Measurements from ENCODE around the gene LDB2.

Gene LDB2

DNA sequence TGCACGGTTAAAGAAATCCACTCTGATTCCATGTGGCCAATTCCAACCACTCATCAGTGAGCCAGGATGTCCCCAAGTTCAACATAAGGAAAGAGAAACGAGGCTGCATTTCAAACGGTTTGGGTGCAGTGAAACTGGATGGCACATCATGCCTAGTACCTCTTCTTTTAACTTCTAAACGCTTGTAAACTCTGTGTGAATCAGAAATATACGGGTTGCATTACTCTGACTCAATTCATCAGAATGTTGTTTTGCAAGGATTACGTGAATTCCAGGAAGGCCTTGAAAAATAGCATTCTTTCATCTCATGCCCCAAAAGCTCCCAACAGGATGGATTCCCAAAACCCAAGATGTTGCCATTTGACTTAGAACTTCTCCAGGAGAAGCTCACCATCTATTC is 270.4 kb downstream of the LDB2 start:
- no peak for DNase-seq

DNA sequence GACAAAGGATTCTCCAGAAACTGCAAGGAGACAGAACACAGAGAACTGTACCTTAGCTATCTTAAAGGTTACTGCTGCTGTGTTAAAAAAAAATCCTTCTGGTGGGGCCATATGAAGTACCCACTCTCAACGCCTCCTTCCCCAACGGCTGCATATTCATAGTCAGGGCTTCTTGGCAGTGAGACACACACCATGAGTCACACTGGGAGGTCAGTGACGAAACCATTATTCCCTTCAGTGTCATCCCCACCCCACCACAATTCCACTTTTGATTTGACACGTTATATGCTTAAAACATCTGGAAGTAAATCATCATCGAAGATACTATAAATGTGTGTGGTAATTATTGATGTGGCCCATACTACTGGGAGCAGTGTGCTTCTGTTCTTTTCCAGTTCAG is 271.5 kb downstream of the LDB2 start:
- DNase-seq, result no peak

GRCh38 chr4:16622826-16623225 is 275.6 kb downstream of the LDB2 start:
- DNase-seq, result no peak

DNA sequence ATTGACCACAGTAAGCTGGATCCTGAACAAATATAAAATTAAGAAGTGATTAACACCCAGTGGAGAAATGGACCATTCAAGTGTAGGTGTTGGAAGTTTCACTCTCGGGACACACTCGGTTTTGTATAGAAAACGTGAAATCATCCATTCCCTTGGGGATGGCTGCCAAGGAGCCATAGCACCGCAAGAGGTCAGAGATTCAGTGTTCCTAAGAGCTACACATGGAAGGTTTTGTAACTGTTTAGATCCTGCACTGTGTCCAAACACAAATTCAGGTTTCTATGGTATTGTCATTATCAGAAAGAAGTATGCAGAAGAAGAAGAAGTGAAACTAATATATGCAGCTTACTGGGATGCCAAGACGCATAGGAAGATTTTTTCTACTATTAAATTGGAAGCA is 281.0 kb downstream of the LDB2 start:
- no peak for DNase-seq

DNA sequence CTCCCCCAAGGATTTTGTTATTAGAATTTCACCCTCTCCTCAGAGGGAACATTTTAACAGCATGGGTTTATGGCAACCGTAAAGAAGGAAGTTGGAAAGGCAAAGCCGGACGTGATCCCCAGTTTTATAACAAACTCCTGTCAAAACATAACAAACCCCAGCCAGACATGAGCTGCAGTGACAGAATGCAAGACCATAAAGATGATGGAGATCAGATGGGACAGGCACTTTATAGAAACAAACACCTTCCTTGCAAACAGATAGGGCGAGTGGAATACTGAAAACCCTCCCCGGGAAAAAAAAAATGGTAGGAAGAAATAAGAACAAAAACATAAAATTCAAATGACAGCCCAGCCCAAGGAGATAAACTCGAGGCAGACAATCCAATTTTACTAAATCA is 281.4 kb downstream of the LDB2 start:
- DNase-seq, result no peak

- DNase-seq, result no peak
Measured at GRCh38 chr4:16609170-16609758, 289.2 kb downstream of the LDB2 start.

DNA sequence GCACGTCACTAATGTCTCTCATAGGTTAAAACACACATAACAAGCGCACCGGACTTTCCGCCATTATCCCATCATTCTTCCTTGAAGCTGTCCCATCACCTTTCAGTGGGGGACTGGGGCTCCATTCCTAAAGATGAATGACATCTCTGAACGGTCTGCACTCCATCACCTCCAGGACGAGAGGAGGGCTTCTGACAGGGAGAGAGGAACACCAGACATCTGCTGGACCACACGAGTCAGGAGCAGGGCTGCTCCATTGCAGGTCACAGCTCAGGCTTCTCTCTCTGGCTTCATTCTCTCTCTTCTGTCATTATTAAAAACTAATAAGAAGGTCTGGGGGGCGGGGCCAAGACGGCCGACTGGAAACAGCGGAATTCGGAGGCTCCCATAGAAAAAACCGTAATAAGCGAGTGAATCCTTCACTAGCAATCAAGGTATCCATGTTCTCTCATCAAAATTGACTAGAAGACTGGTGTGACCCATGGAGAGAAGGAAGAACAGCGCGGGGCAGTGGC is 289.8 kb downstream of the LDB2 start:
- no peak for DNase-seq

- DNase-seq, result no peak
Measured at GRCh38 chr4:16608123-16608522, 290.3 kb downstream of the LDB2 start.

GRCh38 chr4:16607241-16608066 is 291.0 kb downstream of the LDB2 start:
- no peak for DNase-seq

GRCh38 chr4:16606691-16607090 is 291.8 kb downstream of the LDB2 start:
- no peak for DNase-seq

- DNase-seq, result no peak
Measured at GRCh38 chr4:16603178-16603577, 295.3 kb downstream of the LDB2 start.

- no peak for DNase-seq
Measured at GRCh38 chr4:16598597-16599206, 299.7 kb downstream of the LDB2 start.

GRCh38 chr4:16597845-16598596 is 300.4 kb downstream of the LDB2 start:
- no peak for DNase-seq

DNA sequence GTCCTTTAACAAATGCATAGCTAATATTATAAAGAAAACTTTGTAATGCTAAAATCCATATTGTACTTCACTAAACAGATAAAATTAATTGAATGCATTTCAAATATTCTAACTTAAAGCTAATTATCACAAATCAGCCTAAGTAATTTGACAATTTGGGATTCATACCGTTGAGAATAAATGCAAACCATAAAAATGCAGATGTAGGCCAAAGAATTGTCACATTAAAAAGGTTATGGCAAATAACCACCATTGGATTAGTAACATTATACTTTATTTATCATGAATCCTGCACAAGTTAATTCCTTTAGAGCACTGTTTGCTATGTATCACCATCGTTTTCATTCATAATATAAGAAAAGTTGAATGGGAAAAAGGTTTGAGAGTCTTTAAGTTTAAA is 301.0 kb downstream of the LDB2 start:
- DNase-seq, result no peak

- no peak for DNase-seq
Measured at GRCh38 chr4:16596267-16596666, 302.2 kb downstream of the LDB2 start.

DNA sequence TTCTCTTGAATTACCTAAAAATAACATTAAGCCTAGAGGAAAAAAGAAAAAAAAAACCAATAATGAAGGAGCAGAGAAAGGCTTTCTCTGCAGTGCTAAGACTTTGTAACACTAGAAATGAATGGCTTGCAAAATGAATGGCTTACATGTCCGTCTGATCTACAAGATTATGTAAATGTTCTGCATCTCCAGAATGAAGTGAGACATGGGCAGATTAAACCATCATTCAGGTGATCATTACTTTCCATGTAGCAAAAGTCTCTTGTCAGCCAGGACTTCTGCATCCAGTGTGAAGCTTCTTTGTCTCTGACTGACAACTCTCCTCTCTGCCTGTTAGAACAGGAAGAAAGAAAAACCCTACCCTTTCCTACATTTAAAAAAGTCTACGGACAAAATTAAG is 304.3 kb downstream of the LDB2 start:
- no peak for DNase-seq

DNA sequence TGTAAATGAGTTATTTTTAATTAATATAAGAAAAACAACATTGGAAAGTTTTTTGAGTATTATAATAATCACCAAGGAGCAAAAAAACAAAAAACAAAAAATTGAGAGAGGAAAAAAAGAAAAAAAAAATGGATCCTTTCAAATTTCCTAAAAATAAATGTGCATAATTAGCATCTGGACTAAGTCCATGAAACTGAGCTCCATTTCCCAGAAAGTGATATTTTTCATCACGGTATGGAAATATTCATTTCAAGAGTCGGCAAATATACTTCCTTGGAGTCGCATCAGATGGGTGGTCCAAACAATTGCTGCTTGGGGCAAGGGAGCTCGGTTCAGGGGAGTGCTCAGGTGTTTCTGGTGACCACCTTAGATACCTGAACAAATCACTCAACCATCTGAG is 305.1 kb downstream of the LDB2 start:
- no peak for DNase-seq

DNA sequence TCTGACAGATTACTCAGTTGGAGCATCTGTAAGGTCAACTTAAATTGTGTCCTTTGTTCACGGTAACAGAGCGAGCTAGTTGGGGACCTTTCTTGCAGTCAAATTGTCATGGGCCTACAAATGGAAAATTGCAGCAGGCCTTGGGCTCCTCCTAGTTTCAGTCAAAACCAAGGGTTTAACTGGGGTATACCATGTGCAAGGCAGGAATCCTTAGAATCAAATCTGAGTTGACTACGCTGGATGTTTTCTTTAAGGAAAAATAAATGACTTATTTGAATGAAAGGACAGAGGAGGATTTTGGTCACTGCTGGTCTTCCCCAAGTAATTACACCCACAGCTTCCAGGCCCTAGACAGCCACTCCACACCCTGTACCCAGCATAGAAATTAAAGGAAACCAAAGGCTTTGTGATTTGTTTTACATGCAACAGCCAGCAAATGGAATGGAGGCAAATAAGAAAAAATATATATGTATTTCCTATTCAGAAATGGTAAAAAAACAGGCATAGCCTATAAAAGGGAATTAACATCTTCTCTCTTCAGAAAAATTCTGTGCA is 307.1 kb downstream of the LDB2 start:
- DNase-seq, result no peak

DNA sequence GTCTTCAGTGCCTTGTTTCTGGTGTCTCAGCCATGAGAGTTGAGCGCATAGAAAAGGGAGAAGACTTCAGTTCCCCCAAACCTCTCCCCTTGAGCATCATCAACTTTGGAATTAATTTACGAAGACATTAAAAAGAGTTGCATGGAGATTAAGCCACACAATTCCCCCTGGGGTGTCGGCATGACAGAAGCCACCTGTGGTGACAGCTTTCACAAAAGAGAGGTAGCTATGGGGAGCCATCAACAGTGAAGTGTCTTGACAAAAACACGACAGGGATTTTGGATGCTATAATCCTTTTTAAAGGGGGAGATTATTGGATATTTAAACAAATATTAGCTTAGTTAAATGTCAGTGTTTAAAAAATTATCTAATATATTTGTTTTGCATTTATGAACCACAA is 307.6 kb downstream of the LDB2 start:
- no peak for DNase-seq

DNA sequence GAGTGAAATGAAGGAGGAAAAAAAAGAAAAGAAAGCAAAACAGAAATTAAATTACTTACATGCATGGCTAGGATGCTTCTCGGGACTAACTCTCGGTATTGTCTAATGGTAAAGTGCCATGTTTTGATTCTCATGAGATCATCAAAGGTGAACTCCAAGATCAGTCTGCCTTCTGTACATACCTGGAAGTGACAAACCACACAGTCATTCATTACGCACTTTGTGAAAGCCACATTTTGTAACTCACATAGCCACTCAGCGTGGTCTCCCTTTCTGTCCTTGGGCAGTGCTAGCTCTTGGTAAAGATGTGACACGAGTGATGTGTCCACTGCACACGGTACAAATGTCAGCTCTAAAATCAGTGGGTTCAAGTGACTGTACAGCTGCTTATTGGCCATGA is 309.8 kb downstream of the LDB2 start:
- no peak for DNase-seq

- DNase-seq, result no peak
Measured at GRCh38 chr4:16588149-16588548, 310.3 kb downstream of the LDB2 start.

DNA sequence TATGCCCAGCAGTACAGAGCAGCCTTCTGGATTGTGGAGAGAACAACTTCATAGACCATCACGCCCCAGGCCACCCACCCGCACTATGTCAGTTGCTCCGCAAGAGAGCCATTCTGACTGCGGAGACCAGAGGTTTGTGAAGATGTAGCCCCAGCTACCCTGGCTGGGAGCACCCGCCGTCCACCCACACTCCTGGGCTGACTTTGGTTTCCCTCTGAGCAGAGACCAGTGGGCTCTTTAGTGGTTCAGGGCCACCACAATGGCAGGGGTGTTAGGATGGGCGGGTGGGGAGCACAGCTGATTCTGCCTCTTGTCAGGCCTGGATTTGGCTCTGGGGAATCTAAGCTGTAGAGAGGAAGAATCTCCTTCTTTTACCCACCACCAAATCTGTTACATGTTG is 313.4 kb downstream of the LDB2 start:
- no peak for DNase-seq

DNA sequence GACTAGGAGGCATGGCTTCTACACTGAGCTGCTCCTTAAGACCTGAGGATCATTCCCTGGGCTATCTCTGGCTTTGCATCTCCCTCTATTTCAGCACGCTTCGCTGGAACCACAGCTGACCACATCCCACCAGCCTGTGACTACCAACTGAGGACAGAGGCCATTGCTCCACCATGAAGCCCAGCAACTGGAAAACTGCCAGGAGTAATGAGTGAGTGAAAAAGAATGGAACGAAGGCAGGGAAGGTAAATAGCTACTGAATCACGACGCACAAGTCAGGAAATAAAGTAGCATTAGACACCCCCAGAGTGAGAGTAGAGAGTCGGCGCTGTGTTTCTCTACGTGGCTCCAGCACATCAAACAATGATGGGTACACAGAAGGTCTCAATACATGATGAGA is 314.7 kb downstream of the LDB2 start:
- DNase-seq, result no peak

All from NCI-H1092 (cell line).